ENCODE measurements around the gene DROSHA.
"Not testable (repeated sequence)": the region's sequence is repeated elsewhere in the genome, so short reads cannot be mapped to it uniquely, and the experiment has no call there.

DROSHA gene, protein sequence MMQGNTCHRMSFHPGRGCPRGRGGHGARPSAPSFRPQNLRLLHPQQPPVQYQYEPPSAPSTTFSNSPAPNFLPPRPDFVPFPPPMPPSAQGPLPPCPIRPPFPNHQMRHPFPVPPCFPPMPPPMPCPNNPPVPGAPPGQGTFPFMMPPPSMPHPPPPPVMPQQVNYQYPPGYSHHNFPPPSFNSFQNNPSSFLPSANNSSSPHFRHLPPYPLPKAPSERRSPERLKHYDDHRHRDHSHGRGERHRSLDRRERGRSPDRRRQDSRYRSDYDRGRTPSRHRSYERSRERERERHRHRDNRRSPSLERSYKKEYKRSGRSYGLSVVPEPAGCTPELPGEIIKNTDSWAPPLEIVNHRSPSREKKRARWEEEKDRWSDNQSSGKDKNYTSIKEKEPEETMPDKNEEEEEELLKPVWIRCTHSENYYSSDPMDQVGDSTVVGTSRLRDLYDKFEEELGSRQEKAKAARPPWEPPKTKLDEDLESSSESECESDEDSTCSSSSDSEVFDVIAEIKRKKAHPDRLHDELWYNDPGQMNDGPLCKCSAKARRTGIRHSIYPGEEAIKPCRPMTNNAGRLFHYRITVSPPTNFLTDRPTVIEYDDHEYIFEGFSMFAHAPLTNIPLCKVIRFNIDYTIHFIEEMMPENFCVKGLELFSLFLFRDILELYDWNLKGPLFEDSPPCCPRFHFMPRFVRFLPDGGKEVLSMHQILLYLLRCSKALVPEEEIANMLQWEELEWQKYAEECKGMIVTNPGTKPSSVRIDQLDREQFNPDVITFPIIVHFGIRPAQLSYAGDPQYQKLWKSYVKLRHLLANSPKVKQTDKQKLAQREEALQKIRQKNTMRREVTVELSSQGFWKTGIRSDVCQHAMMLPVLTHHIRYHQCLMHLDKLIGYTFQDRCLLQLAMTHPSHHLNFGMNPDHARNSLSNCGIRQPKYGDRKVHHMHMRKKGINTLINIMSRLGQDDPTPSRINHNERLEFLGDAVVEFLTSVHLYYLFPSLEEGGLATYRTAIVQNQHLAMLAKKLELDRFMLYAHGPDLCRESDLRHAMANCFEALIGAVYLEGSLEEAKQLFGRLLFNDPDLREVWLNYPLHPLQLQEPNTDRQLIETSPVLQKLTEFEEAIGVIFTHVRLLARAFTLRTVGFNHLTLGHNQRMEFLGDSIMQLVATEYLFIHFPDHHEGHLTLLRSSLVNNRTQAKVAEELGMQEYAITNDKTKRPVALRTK (N-terminal part only)

DNA sequence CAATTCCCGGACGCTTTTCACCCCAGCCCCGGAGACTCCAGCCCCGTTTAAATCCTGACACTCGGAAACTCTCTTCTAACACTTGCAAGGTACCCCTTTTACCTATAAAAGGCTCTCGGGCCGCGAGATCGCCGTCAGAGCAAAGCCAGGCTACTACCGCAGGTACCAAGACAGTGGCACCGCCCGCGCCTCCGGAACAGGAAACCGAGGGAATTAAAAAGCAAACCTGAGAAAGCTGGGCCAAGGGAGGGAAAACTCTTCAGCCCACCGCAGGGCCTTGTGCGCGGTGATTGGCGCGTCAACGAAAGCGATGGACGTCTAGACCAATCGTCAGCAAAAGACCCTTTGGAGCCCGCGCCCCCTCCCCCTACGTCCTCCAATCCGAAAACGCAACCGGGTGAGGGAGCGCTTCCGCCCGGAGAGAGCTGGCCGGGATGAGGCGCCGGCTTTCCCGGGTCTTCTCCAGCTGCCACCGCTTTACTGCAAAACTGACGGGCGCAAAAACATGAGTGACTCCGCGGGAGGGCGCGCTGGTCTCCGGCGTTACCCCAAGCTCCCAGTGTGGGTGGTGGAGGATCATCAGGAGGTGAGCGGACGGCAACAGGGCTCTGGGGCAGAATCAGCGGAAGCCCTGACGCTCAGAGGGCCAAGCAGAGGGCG lies at the start of gene DROSHA, which contains the start of gene C5orf22:
Gene DROSHA (minus strand): TSS at position 206 of the 660 bp plus-strand sequence. CDS start 3,034 bp downstream, outside the sequence.
Gene C5orf22 (plus strand): TSS at position 414 of the 660 bp plus-strand sequence. CDS start 92 bp downstream, at position 506.
- peak; percentile 91 for DNase-seq (ENCODE audit: low read depth)

DNA sequence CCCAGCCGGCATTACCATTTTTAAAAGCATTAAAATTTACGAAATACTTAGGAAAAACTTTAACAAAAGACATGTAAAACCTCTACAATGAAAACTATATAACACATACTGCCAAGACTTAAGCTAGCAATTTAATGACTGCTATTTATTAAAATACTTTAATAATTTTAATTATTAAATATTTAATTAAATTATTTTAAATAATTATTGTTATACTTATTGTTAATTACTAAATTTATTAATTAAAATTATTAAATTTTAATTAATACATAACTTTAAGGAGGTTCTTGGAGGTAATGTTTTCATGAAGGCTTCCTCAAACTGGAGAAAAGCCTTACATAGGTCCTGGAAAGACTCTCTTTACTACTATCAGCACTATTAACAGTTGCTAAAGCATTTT lies 47.7 kb upstream of the DROSHA start:
- no peak for DNase-seq (ENCODE audit: low read depth)

DNA sequence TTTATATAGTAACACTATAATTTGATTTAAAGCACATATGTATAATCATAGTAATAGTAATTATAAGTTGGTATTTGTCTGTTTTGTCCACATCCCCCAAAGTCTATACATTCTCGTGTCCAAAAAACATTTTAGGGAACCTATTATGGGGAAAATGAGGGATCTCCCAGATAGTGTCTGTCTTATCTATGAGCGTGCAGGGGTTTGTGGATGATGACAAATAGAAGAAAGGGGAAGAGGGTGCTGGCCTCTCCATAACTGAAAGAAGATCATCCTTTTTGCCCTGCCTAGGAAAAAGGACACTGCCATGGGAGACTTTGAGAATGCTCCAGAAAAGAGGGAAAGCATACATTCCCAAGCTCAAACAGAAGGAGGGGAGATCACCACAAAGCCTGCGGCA lies 45.5 kb upstream of the DROSHA start:
- no peak for DNase-seq (ENCODE audit: low read depth)

DNA sequence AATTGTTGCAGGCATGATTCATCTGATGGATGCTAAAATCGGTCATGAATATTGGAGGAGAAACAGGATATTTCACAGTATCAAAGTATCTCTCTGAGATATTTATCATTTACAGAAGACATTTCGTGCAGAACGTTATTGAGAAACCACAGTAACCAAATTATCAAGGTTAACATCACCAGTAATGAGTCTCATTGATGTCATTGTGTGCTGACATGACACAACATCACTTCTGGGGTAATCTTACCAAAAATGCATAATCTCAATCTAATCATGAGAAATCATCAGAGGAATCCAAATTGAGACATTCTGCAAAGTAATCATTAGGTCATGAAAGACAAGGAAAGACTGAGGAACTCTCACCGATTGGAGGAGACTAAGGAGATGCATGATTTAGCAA lies 42.9 kb upstream of the DROSHA start:
- DNase-seq (ENCODE audit: low read depth), result no peak

DNA sequence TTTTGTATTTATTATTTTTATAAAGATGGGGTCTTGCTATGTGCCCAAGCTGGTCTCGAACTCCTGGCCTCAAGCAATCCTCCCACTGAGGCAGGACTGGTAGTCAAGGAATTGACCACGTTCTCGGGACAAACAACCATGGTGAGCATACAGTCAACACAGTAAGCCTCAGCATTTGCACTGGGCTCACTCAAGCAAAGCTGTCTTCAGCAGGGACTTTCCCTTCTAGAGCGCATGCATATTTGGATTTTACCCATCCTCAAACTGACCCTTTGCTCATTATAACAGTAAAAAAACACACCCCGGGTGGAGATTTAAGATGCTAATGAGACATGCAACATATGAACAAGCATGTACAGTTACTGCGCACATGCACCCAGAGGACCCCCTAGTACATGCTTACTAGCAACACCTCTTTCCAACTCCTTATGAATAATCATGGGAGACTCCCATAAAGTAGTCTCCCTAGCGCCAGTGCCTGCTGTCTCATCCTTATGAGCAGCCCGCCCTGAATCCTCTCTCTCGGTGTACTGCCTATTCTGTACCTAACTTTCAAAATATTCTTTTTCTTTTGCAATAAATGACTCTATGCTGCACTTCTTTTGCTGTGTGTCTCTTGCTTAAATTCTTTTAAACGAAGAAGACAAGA lies 41.7 kb upstream of the DROSHA start:
- DNase-seq (ENCODE audit: low read depth), result no peak

DNA sequence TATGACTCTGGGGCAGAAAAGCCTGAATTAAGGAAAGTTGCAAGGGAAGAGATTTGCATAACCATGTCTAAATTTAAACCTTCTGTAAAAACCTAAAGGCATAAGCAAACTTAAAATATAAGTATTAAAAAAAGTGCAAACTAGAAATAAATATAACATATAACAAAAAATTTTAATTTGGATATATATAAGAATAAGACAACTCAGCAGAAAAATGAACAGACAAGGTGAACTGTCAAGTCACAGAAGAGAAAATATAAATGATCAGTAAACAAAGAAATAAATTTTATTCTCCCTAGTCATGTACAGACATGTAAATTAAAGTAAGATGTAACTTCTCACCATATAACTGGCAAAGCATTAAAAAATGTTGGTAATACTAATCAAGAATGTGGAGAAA lies 37.2 kb upstream of the DROSHA start:
- DNase-seq (ENCODE audit: low read depth), result no peak

DNA sequence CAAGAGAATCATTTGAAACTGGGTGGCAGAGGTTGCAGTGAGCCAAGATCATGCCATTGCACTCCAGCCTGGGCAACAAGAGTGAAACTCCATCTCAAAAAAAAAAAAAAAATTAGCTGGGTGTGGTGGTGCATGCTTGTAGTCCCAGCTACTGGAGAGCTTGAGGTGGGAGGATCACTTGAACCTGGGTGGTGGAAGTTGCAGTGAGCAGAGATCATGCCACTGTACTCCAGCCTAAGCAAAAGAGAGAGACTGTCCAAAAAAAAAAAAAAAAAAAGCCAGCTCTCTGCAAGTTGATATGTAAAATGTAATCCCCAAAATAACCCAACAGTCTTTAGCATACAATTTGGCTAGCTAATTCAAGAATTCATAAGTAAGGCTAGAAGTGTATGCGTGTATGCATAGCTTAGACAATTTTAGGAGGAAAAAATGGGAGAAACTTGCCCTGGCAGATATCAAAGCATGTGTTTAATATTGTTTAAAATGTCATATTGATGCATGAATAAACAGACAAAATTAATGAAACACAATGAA lies 36.5 kb upstream of the DROSHA start:
- no peak for DNase-seq (ENCODE audit: low read depth)

DNA sequence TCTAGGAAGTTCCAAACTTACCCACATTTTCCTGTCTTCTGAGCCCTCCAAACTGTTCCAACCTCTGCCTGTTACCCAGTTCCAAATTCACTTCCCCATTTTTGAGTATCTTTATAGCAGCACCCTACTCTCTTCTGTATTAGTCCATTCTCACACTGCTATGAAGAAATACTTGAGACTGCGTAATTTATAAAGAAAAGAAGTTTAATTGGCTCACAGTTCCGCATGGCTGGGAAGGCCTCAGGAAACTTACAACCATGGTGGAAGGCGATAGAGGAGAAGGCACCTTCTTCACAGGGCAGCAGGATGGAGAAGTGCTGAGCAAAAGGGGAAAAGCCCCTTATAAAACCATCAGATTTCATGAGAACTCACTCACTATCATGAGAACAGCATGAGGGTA lies 34.5 kb upstream of the DROSHA start:
- not testable (repeated sequence) for DNase-seq (ENCODE audit: low read depth)

DNA sequence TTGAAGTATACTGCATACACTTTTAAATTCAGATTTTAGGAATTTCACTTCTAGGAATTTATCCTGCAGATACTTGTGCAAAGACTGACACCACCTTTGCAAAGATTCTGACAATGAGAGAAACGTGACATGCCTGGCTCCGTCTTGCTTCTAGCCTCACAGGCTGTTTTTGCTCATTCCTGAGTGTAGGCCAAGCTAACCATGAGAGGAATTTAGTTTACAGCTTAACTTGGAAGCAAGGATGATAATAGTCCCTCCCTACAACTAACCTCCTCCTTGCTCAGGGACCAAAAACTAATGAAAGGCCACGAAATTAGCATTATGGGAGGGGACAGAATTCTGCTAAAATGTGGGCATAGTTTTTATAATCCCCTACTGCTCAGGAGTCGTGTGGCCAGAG lies 31.3 kb upstream of the DROSHA start:
- DNase-seq (ENCODE audit: low read depth), result no peak

DNA sequence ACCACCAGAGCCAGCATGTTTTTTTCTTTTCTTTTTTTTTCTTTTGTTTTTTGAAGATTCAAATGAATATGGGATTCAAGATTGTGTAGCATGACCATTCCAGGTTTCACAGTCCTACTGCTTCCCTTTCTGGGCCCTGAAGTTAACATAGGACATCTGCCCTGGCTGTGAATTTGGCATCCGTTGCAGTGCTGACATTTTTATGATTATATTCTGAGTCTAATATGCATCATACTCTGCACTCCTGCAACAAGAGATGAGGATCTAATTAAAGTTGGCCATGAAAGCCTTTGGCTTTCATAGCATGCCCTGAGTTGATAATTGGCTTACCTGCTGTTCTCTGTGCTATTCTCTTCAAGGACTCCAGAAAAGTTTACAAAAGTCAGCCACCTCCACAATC lies 30.1 kb upstream of the DROSHA start:
- peak; percentile 59 for DNase-seq (ENCODE audit: low read depth)

DNA sequence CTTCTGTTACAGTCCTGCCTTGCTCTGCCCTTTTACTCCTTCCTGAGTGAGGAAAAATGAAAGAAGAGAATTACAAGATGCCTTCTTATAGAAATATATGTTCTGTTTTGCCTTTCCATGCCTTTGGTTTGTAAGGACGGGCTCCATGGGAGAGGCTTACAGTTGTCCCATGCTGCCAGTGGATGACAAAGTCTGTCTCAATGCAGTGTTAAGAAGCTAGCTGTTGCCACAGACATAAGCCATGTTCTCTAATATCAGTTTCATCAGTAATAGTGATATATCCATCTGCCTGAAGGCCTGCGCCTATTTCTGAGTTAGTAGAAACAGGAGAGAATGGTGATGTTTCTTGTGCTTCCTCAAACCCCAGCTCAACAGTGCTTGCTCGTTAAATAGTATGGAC lies 28.0 kb upstream of the DROSHA start:
- DNase-seq (ENCODE audit: low read depth), result no peak

DNA sequence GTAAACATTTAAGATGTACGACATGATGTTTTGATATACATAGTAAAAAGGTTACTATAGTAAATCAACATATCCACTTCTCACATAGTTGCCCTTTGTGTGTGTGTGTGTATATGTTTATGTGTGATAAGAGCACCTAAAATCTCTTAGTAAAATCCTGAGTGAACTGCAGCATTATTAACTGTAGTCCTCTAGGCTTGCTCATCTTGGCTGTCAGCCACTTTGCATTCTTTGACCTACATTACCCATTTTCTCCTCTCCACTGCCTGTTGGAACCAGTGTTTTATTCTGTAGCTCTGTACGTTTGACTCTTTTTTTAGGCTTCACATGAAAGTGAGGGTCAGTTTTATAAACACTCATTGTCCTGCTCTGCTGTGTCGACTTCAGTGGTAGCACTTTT lies 24.6 kb upstream of the DROSHA start:
- DNase-seq (ENCODE audit: low read depth), result no peak

DNA sequence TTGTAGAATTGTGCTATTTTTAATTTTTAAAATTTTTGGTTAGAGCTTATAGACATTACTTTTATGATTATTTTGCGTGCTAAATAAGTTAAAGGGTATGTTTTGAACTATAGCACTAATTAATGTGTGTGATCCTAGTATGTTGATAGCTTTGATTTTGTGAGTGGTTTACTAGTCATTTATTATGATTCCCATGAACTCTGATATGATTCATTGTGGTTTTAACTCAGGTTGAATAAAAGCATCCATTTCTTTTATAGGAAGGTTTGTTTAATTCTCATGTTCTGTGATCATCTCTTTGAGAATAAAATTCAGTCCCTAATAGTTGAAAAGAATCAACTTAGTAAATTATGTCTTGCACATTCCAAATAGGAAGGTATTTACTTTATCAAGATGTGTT lies 22.7 kb upstream of the DROSHA start:
- DNase-seq (ENCODE audit: low read depth), result no peak

DNA sequence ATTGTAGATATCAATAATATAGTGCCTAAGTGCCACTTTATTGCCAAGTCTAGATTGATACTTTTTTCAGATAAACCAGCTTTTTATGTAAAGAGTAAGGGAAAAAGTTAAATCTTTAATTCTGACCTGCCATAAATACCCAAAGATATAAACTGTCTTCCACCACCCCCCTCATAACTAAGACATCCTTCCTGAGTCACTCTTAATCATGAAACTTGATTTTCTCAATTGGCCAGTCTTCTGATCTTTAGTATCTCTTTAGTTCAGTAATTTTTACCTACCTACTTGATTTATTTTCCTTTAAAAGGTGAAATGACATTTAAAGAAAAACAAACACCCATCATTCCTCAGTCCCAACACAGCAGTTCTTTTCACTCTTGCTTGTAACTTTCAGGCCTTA lies 22.0 kb upstream of the DROSHA start:
- no peak for DNase-seq (ENCODE audit: low read depth)

DNA sequence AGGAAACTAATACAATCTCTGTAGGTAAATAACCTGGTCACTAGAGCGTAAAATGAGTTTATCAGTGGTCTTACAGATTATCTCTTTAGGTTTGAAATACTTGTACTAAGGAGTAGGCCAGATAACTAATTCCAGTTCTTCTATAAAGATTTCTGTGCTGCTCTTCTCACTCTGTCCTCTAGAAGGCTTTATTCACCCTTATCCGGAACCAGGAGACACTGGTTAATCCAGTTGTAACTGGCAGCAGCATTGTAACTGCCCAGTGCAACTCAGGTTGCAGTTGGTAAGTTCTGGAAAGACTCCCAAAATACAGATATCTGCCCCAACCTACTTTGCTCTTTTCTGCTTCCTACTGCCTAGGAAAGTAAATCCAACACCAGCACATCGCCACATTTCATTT lies 20.0 kb upstream of the DROSHA start:
- DNase-seq (ENCODE audit: low read depth), result no peak

DNA sequence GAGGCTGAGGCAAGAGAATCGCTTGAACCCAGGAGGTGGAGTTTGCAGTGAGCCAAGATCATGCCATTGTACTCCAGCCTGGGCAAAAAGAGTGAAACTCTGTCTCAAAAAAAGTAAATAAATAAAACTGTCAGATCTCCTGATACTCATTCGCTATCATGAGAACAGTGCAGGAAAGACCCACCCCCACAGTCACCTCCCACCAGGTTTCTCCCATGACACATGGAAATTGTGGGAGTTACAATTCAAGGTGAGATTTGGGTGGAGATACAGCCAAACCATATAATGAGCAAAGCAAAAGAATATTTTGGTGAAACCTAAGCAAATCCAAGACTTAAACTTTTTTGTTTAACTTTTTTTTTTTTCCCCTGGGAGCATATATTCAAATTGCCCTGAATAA lies 17.2 kb upstream of the DROSHA start:
- not testable (repeated sequence) for DNase-seq (ENCODE audit: low read depth)

DNA sequence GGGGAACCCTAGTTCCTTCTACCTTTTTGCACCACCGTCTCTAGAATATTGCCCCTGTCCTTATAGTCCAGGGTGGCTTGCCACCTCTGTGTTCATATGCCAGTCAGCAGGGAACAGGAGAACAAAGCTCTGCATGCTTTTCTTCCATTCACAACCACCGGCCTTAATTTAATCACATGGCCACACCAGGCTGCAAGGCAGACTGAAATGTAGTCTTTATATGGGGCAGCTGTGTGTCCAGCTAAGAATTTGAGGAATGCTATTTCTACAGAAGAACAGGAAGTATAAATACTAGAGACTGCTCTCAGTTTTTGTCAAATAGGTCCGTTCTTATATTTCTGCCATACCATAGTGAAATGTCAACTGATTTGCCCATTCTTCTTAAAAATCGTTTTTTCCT lies 6.0 kb upstream of the DROSHA start:
- DNase-seq (ENCODE audit: low read depth), result no peak

DNA sequence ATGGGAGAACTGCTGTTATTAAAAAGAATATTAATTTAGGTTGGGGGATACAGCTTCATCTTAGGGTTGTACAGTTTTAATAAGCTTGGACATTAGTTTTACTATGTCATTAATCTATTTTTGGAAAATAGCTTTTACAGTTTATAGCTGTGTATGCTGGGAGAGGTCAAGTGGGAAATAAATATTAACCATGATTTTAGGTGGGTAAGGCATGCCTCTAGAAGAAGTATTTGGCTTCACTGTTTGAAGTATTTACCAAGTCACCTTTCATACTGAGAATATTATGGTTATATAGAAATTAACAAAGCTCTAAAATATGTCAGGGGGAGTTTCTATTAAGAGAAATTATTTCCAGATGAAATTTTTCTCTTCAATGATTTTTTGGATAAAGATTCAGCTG lies 5.5 kb upstream of the DROSHA start:
- no peak for DNase-seq (ENCODE audit: low read depth)

DNA sequence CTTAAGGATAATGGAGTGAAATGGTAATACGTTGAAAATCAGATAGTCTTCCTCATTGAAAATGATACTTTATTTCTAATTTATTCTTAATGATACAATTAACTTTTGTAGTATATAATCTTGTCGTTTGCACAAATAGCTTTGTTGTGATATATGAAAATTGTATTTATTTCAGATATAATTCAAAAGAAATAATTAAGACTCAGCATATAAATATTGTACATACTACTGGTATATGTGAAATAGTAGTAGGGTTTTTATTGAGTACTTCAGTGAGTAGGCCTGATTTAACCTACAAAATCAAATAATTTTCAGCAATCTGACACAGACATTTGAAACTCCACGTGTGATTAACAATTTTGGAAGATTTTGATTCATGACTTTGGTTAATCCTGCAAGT lies 5.0 kb upstream of the DROSHA start:
- no peak for DNase-seq (ENCODE audit: low read depth)

DNA sequence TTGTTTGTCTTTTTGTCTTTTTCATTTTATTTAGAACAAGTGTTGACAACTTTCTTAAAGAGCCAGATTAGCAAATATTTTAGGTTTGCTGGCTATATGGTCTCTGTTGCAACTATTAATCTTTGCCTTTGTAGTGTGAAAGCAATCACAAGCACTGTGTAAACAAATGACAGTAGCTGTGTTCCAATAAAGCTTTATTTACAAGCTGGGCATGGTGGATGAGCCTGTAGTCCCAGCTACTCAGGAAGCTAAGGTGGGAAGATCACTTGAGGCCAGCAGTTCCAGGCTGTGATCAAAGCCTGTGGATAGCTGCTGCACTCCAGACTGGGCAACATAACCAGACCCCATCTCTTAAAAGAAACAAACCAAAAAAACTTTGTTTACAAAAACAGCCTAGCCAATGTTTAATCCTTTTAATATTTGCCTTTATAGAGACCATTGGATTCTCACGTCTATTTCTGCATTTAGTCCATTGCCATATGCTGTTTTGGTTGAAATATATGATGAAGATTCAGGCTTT lies 2.7 kb upstream of the DROSHA start:
- no peak for DNase-seq (ENCODE audit: low read depth)

DNA sequence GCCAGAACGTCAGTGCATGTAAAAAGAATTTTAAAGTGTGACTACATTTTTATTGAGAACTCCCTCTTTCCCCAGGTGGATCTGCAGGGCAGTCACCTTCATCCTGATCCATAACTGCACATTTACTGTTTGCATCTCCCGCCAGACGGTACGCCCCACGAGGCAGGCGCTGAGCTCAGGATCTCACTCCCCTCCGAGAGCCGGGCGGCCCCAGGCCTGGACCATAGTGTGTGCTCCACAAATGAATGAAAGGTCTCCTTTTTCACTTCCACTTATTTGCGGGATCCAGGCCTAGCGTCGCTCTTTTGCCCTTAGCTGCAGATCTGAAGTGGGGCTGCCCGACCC lies 378 bp downstream of the DROSHA start:
- DNase-seq (ENCODE audit: low read depth), result no peak
